Measurements from ENCODE around the gene TIRAP. TPM values are rescaled to one million over a fixed set of nuclear protein-coding genes. Genes with fewer than 3 reads are reported as not detected.

TIRAP gene
- total and polyA plus RNA-seq, 2 of the 8 experiments (the other 6 are each of a cell fraction or from before 2014, with no cell fraction given) = 5.3 TPM

GRCh38 chr11:126339073-126339862 is 56.4 kb downstream of the TIRAP start:
- H3K4me3 ChIP-seq (ENCODE audit: extremely low read depth in 1 of 4, insufficient read depth in 2 of 4, low read depth in 3 of 4, low read length in 4 of 4) = no peak overlapping the region
- no peak overlapping the region; the same call in 1 of the 2 replicates for H4K8ac ChIP-seq (ENCODE audit: extremely low read depth, insufficient read depth, low read length)
- no peak overlapping the region for H3K18ac ChIP-seq (ENCODE audit: extremely low read depth, low read length)
- H3K14ac ChIP-seq (ENCODE audit: insufficient read length) = no peak overlapping the region
- H3K79me1 ChIP-seq (ENCODE audit: low read depth, low read length) = no peaks in the 10 kb centered on the region; the same call in 1 of the 2 replicates
- H2BK5ac ChIP-seq (ENCODE audit: low read depth, low read length) = no peak overlapping the region
- no peak overlapping the region for H4K5ac ChIP-seq (ENCODE audit: insufficient read length, low read depth, low read length)
- H2AFZ ChIP-seq (ENCODE audit: low read length) = no peak overlapping the region
- no peak overlapping the region for H3K56ac ChIP-seq (replicated peaks; ENCODE audit: insufficient read length, low read depth, low read length)
- peaks cover 0 to 18% (median 3%) of the 10 kb centered on the region in 4 experiments; a peak in 3 of 8 replicates for H3K36me3 ChIP-seq (ENCODE audit: control insufficient read depth in 2 of 4, insufficient read depth in 4 of 4, low read length in 3 of 4)
- H2BK120ac ChIP-seq (replicated peaks; ENCODE audit: low read depth, low read length) = no peak overlapping the region
- CTCF ChIA-PET (ENCODE audit: partially characterized antibody) = interaction anchor here (0.6 to 3.8 kb wide), 2 partner anchors 29 to 56 kb away, joined by 4 to 17 read pairs; no protein-coding TSS in a partner anchor
- H3K23me2 ChIP-seq (ENCODE audit: low read depth, low read length) = no peaks in the 10 kb centered on the region
- no peak for DNase-seq (ENCODE audit: low read depth in 1 of 2, low spot score in 2 of 2)
- no peak overlapping the region for H3K9ac ChIP-seq (replicated peaks in 1 of 4; ENCODE audit: extremely low read depth in 1 of 4, low read depth in 3 of 4, low read length in 3 of 4)
- H3K4ac ChIP-seq (replicated peaks; ENCODE audit: insufficient read length, low read depth, low read length) = no peak overlapping the region
- no peak overlapping the region for H2BK15ac ChIP-seq (ENCODE audit: low read length)
- no peaks in the 10 kb centered on the region for H3K9me3 ChIP-seq (ENCODE audit: insufficient read depth in 2 of 2, low read depth in 1 of 2, low read length in 1 of 2)
- POLR2A ChIA-PET (ENCODE audit: partially characterized antibody) = interaction anchor here (0.6 to 2.1 kb wide), 5 partner anchors 15 to 141 kb away, joined by 3 to 6 read pairs (median 4); no protein-coding TSS in a partner anchor
- no peak overlapping the region for H3K23ac ChIP-seq (ENCODE audit: insufficient read length)
- H3K27ac ChIP-seq (ENCODE audit: low read depth, low read length) = no peak overlapping the region
- H3K4me2 ChIP-seq (ENCODE audit: insufficient read depth in 1 of 2, low read depth in 2 of 2, low read length in 2 of 2) = no peak overlapping the region
- WGBS, 2 experiments (ENCODE audit: extremely low coverage in 1 of 2, insufficient coverage in 1 of 2, insufficient read length in 1 of 2, insufficient replicate concordance in 2 of 2, low coverage in 1 of 2, low lambda C conversion rate in 2 of 2, missing lambda C conversion rate in 1 of 2) = 93% methylated on average over 15 of the region's 15 CpGs; no CpG with 5 or more reads in 1 of the 2 experiments
- H3K79me2 ChIP-seq (ENCODE audit: control insufficient read depth in 1 of 2, insufficient read depth in 2 of 2, low read length in 2 of 2) = no peaks in the 10 kb centered on the region
- no peak overlapping the region for H2BK20ac ChIP-seq (ENCODE audit: low read length)
- H2BK12ac ChIP-seq (ENCODE audit: low read depth, low read length) = no peak overlapping the region
- no peaks in the 10 kb centered on the region for H4K20me1 ChIP-seq (replicated peaks in 1 of 2; ENCODE audit: control insufficient read depth in 1 of 2, insufficient read depth in 2 of 2, low read length in 2 of 2)
- FAIRE-seq = no peak
- H4K91ac ChIP-seq (replicated peaks; ENCODE audit: insufficient read length, low read length) = no peak overlapping the region
- peaks cover 0 to 8% (median 3%) of the 10 kb centered on the region in 4 experiments; a peak in 2 of 7 replicates for H3K4me1 ChIP-seq (replicated peaks in 1 of 4; ENCODE audit: control insufficient read depth in 3 of 4, insufficient read depth in 4 of 4, low read length in 3 of 4)
- H2AK5ac ChIP-seq (ENCODE audit: low read depth, low read length) = no peak overlapping the region
- no peaks in the 10 kb centered on the region for H3K27me3 ChIP-seq (replicated peaks in 1 of 4; ENCODE audit: control insufficient read depth in 3 of 4, extremely low read depth in 1 of 4, insufficient read depth in 3 of 4, low read length in 3 of 4)

Measured in H1 (cell line).